KOPT-K1 (cell line): ENCODE results near the gene IQSEC2.

Experiments
- H3K27ac ChIP-seq: fragments of 200-600 bp; sonication (generic); 2 replicates; pipeline ENCODE4 v1.5.1; 2016; ENCODE audit warnings: antibody characterized with exemption, mild to moderate bottlenecking, low read depth, low read length; ENCODE audit not compliant: poor library complexity, severe bottlenecking
- H3K36me3 ChIP-seq: fragments of 200-600 bp; sonication (generic); 2 replicates; pipeline ENCODE4 v1.5.1; 2017; ENCODE audit warnings: antibody characterized with exemption, mild to moderate bottlenecking, low read length, moderate library complexity; ENCODE audit not compliant: insufficient read depth
- H3K9me3 ChIP-seq: fragments of 200-600 bp; sonication (generic); 2 replicates; pipeline ENCODE4 v1.5.1; 2017; ENCODE audit warnings: antibody characterized with exemption, low read length, mild to moderate bottlenecking; ENCODE audit not compliant: insufficient read depth, poor library complexity, severe bottlenecking

The IQSEC2 gene

DNA sequence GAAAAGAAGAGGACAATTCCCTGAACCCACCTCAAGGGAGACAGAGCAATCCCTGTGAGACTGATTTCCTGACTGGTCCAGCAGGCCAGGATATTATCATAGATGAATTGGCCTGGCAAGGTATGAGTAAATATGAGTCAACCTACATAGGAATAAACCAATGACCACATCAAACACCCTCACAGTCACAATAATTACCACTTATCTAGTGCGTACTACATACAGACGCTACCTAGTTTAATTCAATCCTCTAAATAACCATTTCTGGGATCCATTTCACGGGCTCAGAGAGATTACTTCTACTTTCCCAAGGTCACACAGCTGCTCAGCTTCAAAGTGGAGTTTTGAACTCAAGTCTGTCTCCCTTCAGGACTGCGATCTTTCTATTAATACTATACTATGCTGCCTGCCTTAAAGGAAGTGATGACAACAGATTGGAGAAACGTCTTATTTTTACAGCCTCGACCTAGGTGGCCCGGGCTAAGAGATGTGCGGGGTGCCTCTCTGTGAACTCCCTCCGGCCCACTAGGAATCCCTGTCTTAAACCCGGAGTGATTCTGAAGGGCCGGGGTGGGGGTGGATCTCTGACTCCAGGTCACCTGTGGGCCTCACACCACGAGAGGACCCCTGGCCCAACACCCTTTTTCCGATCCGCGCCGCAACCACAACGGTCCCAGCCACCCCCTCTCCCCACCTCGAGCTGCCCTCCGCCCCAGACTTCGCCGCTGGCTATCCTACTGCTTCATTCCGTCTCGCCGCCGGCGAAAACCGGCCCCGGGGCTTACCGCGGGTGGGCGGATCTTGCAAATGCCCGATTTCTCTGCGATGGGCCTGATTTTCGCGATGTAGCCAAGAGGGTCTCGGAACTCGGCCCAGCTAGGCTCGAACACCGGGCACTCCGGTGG lies 57.2 kb downstream of the IQSEC2 start:
- Histone ChIP-seq H3K27ac (peak overlapping the region; percentile 94), H3K9me3 (no peaks in the 10 kb centered on the region), H3K36me3 (peaks cover 34% of the 10 kb centered on the region)

DNA sequence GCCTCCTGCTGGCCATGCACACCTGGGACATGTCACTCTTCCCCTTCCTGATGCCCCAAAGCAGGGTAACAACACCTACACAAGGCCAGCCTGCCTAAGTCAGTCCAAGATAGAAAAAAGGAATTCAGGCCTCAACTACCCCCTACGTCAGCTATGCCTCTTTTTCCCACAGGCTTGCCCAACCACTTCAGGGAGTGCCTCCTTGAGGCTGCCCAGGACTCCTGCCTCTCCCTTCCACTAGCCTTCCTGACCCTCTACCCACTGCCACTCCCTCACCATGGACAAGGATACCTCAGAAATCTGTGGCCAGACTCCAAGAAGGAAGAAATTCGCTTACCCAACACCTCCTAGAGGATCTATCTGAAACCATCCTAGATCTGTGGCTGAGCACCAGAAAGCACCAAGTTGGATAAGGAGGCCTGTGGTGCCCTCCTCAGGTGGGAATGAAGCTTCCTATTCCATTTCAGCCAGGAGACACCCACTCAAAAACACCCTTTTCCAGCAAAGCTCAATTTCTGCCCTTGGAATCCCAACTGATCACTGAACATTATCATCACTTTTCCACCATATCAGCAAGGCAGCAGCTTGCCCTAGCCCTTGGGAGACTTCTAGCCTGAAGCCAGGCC lies 58.2 kb downstream of the IQSEC2 start:
- Histone ChIP-seq H3K27ac (no peak overlapping the region), H3K36me3 (peaks cover 44% of the 10 kb centered on the region)

More for the DNA sequence above, 58.2 kb downstream of the IQSEC2 start:
- H3K9me3 ChIP-seq: no peaks in the 10 kb centered on the region
